ENCODE results near the gene SMCO3.

SMCO3 gene

GRCh38 chr12:14828892-14829291 is 14.9 kb upstream of the SMCO3 start:
- DNase-seq (ENCODE audit: low read depth, low spot score), result no peak

GRCh38 chr12:14827043-14827442 is 13.1 kb upstream of the SMCO3 start:
- DNase-seq (ENCODE audit: low read depth, low spot score), result no peak

GRCh38 chr12:14826491-14826890 is 12.5 kb upstream of the SMCO3 start:
- DNase-seq (ENCODE audit: low read depth, low spot score), result no peak

GRCh38 chr12:14825256-14825655 is 11.3 kb upstream of the SMCO3 start:
- DNase-seq (ENCODE audit: low read depth, low spot score), result no peak

- DNase-seq (ENCODE audit: low read depth, low spot score), result no peak
Measured at GRCh38 chr12:14824012-14824634, 10.1 kb upstream of the SMCO3 start.

- DNase-seq (ENCODE audit: low read depth, low spot score), result no peak
Measured at GRCh38 chr12:14811486-14811885, 2.5 kb downstream of the SMCO3 start.

- no peak for DNase-seq (ENCODE audit: low read depth, low spot score)
Measured at GRCh38 chr12:14810953-14811483, 3.0 kb downstream of the SMCO3 start.

GRCh38 chr12:14810167-14810952 is 3.6 kb downstream of the SMCO3 start:
- DNase-seq (ENCODE audit: low read depth, low spot score), result no peak

- no peak for DNase-seq (ENCODE audit: low read depth, low spot score)
Measured at GRCh38 chr12:14803830-14804160, 10.2 kb downstream of the SMCO3 start.

- peak; percentile 63 for DNase-seq (ENCODE audit: low read depth, low spot score)
Measured at GRCh38 chr12:14803011-14803829, 10.8 kb downstream of the SMCO3 start, which contains the start of the genes C12orf60 and WBP11. Gene C12orf60 (plus strand): TSS chr12:14803670. CDS start chr12:14822936, 19,266 bp downstream. Gene WBP11 (minus strand): TSS chr12:14803478. CDS start chr12:14801383, 2,095 bp downstream.

GRCh38 chr12:14802721-14803010 is 11.3 kb downstream of the SMCO3 start:
- DNase-seq (ENCODE audit: low read depth, low spot score), result no peak

- no peak for DNase-seq (ENCODE audit: low read depth, low spot score)
Measured at GRCh38 chr12:14802247-14802646, 11.7 kb downstream of the SMCO3 start.

- no peak for DNase-seq (ENCODE audit: low read depth, low spot score)
Measured at GRCh38 chr12:14795028-14795448, 18.9 kb downstream of the SMCO3 start.

GRCh38 chr12:14785568-14785967 is 28.4 kb downstream of the SMCO3 start:
- DNase-seq (ENCODE audit: low read depth, low spot score), result no peak

GRCh38 chr12:14784471-14784870 is 29.5 kb downstream of the SMCO3 start:
- no peak for DNase-seq (ENCODE audit: low read depth, low spot score)

GRCh38 chr12:14782756-14783155 is 31.2 kb downstream of the SMCO3 start:
- no peak for DNase-seq (ENCODE audit: low read depth, low spot score)

- DNase-seq (ENCODE audit: low read depth, low spot score), result no peak
Measured at GRCh38 chr12:14781563-14781962, 32.4 kb downstream of the SMCO3 start.

- no peak for DNase-seq (ENCODE audit: low read depth, low spot score)
Measured at GRCh38 chr12:14780859-14781258, 33.1 kb downstream of the SMCO3 start.

GRCh38 chr12:14779834-14780233 is 34.1 kb downstream of the SMCO3 start:
- DNase-seq (ENCODE audit: low read depth, low spot score), result no peak

GRCh38 chr12:14777271-14777670 is 36.7 kb downstream of the SMCO3 start:
- DNase-seq (ENCODE audit: low read depth, low spot score), result no peak

GRCh38 chr12:14776236-14776961 is 37.6 kb downstream of the SMCO3 start:
- no peak for DNase-seq (ENCODE audit: low read depth, low spot score)

- DNase-seq (ENCODE audit: low read depth, low spot score), result no peak
Measured at GRCh38 chr12:14775636-14775980, 38.4 kb downstream of the SMCO3 start.

Data from activated naive CD8-positive, alpha-beta T cell treated with anti-CD3 and anti-CD28 coated beads, Interleukin-2, amount 50 U/mL, for 16 hours (primary cell).